Fibroblast of lung (primary cell): ENCODE data around the gene HECW1. TPM values are rescaled to one million over a fixed set of nuclear protein-coding genes. Genes with fewer than 3 reads are reported as not detected.

Experiments
- DNase-seq, 2 donors: peaks; one replicate each; pipeline versions ENCODE4 v3.0.0 to v3.0.0-alpha.2; 2010; ENCODE audit warnings: low read depth in 2 of 2
- H2AFZ ChIP-seq: 2 replicates; pipeline ENCODE4 v1.5.1; 2012; ENCODE audit warnings: low read length, control low read depth, inconsistent platforms
- H3K27ac ChIP-seq: 2 replicates; pipeline ENCODE4 v1.5.1; 2011; ENCODE audit warnings: low read length, control low read depth; ENCODE audit not compliant: insufficient read depth
- H3K27me3 ChIP-seq: 2 replicates; pipeline ENCODE4 v1.5.1; 2011; ENCODE audit warnings: mild to moderate bottlenecking, low read length; ENCODE audit not compliant: control insufficient read depth, insufficient read depth
- H3K36me3 ChIP-seq: 2 replicates; pipeline ENCODE4 v1.5.1; 2011; ENCODE audit warnings: low read length; ENCODE audit not compliant: control insufficient read depth, insufficient read depth
- H3K4me1 ChIP-seq: 2 replicates; pipeline ENCODE4 v1.5.1; 2011; ENCODE audit warnings: low read length; ENCODE audit not compliant: control insufficient read depth, insufficient read depth; ENCODE audit errors: extremely low read depth
- H3K4me2 ChIP-seq: 2 replicates; pipeline ENCODE4 v1.5.1; 2011; ENCODE audit warnings: low read length, control low read depth; ENCODE audit not compliant: insufficient read depth; ENCODE audit errors: extremely low read depth
- H3K4me3 ChIP-seq, 4 experiments: fragments of 200-600 bp in 1 of 4; sonication (generic) in 1 of 4; replicated peaks in 1 of 4; 2 replicates each; pipeline ENCODE4 v1.5.1; 2011 to 2016; ENCODE audit warnings: low read length in 4 of 4, low read depth in 3 of 4, mild to moderate bottlenecking in 3 of 4, control low read depth in 2 of 4, inconsistent platforms in 1 of 4, mixed read lengths in 1 of 4; ENCODE audit not compliant: insufficient read depth in 1 of 4; ENCODE audit errors: control extremely low read depth in 1 of 4
- H3K79me2 ChIP-seq: 2 replicates; pipeline ENCODE4 v1.5.1; 2012; ENCODE audit warnings: mild to moderate bottlenecking, low read length, inconsistent platforms; ENCODE audit not compliant: control insufficient read depth, insufficient read depth
- H3K9ac ChIP-seq: 2 replicates; pipeline ENCODE4 v1.5.1; 2011; ENCODE audit warnings: mild to moderate bottlenecking, low read length, control low read depth; ENCODE audit not compliant: insufficient read depth
- H3K9me3 ChIP-seq: 2 replicates; pipeline ENCODE4 v1.5.1; 2012; ENCODE audit warnings: low read depth, low read length; ENCODE audit not compliant: control insufficient read depth, insufficient read depth
- H4K20me1 ChIP-seq: 2 replicates; pipeline ENCODE4 v1.5.1; 2011; ENCODE audit warnings: low read length; ENCODE audit not compliant: control insufficient read depth, insufficient read depth; ENCODE audit errors: extremely low read depth
- EZH2 ChIP-seq: IDR thresholded peaks from 2 replicates; pipeline ENCODE4 v1.5.1; 2012; ENCODE audit warnings: low read length, control low read depth, mild to moderate bottlenecking; ENCODE audit errors: missing control alignments
- polyA plus RNA-seq, 2 donors: library from polyadenylated mRNA; depleted of rRNA in 1 of 2; stranded (reverse) in 1 of 2; unstranded in 1 of 2; fragments of >200 nt; gene quantifications; 2 replicates each; pipeline ENCODE4 v1.2.1, GENCODE V29; 2011 to 2012; ENCODE audit warnings: missing spikeins in 1 of 2
- total RNA-seq: library from RNA; depleted of rRNA; stranded (reverse); fragments of >200 nt; gene quantifications from 2 replicates; pipeline ENCODE4 v1.2.1, GENCODE V29; 2014
- TF ChIP-seq, protein P1 (sequence below), 2 donors: IDR thresholded peaks in 1 of 2; conservative IDR thresholded peaks in 1 of 2; 1 replicate in 1 of 2; 2 replicates in 1 of 2; pipeline ENCODE4 v1.5.1; 2011 to 2012; ENCODE audit warnings: low read length in 2 of 2, control low read depth in 1 of 2, inconsistent platforms in 1 of 2, low read depth in 1 of 2, mild to moderate bottlenecking in 1 of 2

HECW1 gene
- total and polyA plus RNA-seq, 2 donors (not counting 1 experiment from before 2014, with no cell fraction given) = 1.1 to 6.1 TPM

DNA sequence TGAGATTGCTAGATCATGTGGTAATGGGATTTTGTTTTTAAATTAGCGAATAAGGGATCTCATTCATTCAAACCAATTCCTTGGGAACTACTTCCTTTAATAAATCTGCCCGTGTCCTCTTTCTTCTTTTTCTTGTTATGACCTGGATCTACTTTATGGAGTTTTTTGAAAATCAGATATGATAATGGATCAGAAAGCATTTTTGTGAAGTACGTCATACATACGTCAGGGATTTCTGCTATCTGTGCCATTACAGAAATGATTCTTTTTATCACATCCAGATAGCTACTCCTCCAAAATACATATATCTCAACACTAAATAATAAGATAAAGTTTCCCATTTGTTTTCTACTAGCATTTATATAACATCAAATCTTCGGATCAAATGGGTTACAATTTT lies 430.3 kb downstream of the HECW1 start:
- no peak for DNase-seq
- Histone ChIP-seq H3K4me2 (no peak overlapping the region), H3K27ac (no peak overlapping the region), H3K36me3 (no peaks in the 10 kb centered on the region), H3K4me3 (no peak overlapping the region), H2AFZ (no peak overlapping the region), H3K27me3 (no peaks in the 10 kb centered on the region), H3K9me3 (no peaks in the 10 kb centered on the region), H3K4me1 (peaks cover 6% of the 10 kb centered on the region), H4K20me1 (no peaks in the 10 kb centered on the region), H3K9ac (no peak overlapping the region), H3K79me2 (no peaks in the 10 kb centered on the region)
- TF ChIP-seq EZH2 = no peak
- TF ChIP-seq, protein P1, sequence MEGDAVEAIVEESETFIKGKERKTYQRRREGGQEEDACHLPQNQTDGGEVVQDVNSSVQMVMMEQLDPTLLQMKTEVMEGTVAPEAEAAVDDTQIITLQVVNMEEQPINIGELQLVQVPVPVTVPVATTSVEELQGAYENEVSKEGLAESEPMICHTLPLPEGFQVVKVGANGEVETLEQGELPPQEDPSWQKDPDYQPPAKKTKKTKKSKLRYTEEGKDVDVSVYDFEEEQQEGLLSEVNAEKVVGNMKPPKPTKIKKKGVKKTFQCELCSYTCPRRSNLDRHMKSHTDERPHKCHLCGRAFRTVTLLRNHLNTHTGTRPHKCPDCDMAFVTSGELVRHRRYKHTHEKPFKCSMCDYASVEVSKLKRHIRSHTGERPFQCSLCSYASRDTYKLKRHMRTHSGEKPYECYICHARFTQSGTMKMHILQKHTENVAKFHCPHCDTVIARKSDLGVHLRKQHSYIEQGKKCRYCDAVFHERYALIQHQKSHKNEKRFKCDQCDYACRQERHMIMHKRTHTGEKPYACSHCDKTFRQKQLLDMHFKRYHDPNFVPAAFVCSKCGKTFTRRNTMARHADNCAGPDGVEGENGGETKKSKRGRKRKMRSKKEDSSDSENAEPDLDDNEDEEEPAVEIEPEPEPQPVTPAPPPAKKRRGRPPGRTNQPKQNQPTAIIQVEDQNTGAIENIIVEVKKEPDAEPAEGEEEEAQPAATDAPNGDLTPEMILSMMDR (conservative IDR thresholded peaks at IDR 0.05 in 1 of 2, IDR thresholded peaks at IDR 0.05 in 1 of 2; ENCODE audit: low read depth in 1 of 2, low read length in 2 of 2) = no peak

GRCh38 chr7:43546231-43546630 lies 433.8 kb downstream of the HECW1 start:
- Histone ChIP-seq H4K20me1 (no peaks in the 10 kb centered on the region), H3K36me3 (no peaks in the 10 kb centered on the region), H3K4me3 (no peak overlapping the region), H3K79me2 (no peaks in the 10 kb centered on the region), H3K9ac (no peak overlapping the region), H3K4me2 (no peak overlapping the region), H3K27ac (no peak overlapping the region), H2AFZ (no peak overlapping the region), H3K4me1 (no peaks in the 10 kb centered on the region), H3K9me3 (no peaks in the 10 kb centered on the region), H3K27me3 (no peaks in the 10 kb centered on the region)
- TF ChIP-seq EZH2 = no peak
- TF ChIP-seq, protein P1 (conservative IDR thresholded peaks at IDR 0.05 in 1 of 2, IDR thresholded peaks at IDR 0.05 in 1 of 2; ENCODE audit: low read depth in 1 of 2, low read length in 2 of 2) = no peak
- no peak for DNase-seq

DNA sequence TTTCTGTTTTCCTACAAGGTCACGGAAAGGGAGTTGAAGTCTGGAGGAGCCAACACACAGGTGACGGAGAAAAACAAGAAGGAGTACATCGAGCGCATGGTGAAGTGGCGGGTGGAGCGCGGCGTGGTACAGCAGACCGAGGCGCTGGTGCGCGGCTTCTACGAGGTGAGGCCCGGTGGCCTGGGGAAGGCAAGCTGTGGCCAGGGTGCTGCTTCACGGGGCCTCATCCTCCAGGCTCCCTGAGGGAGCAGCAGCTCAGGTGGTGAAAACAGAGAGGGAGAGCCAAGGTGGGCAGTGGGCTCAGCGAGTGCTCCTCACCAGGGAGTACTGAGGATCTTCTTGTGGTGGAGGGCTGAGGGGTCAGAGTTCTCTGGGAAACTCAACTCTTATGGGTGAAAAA lies 438.0 kb downstream of the HECW1 start:
- H3K36me3 ChIP-seq = no peaks in the 10 kb centered on the region
- no peaks in the 10 kb centered on the region for H4K20me1 ChIP-seq
- no peak overlapping the region for H3K4me2 ChIP-seq
- H3K9ac ChIP-seq = no peak overlapping the region
- no peaks in the 10 kb centered on the region for H3K4me1 ChIP-seq
- no peaks in the 10 kb centered on the region for H3K27me3 ChIP-seq
- no peak overlapping the region for H2AFZ ChIP-seq
- no peak for DNase-seq
- no peak overlapping the region for H3K27ac ChIP-seq
- no peaks in the 10 kb centered on the region for H3K79me2 ChIP-seq
- no peak overlapping the region for H3K4me3 ChIP-seq
- no peaks in the 10 kb centered on the region for H3K9me3 ChIP-seq
- TF ChIP-seq, protein P1 (conservative IDR thresholded peaks at IDR 0.05 in 1 of 2, IDR thresholded peaks at IDR 0.05 in 1 of 2; ENCODE audit: low read depth in 1 of 2, low read length in 2 of 2) = no peak
- TF ChIP-seq EZH2 = no peak
